NT2/D1 (cell line): ENCODE results near the gene FHL3.
"Not testable (repeated sequence)": the region's sequence is repeated elsewhere in the genome, so short reads cannot be mapped to it uniquely, and the experiment has no call there.

Experiments used
- SUZ12 ChIP-seq: IDR thresholded peaks from 2 replicates; pipeline ENCODE4 v1.6.1; 2011; ENCODE audit not compliant: insufficient read length, insufficient read depth; ENCODE audit errors: extremely low read depth
- YY1 ChIP-seq: IDR thresholded peaks from 2 replicates; pipeline ENCODE4 v1.6.1; 2011; ENCODE audit not compliant: insufficient read length, insufficient read depth
- ZNF274 ChIP-seq: IDR thresholded peaks from 2 replicates; pipeline ENCODE4 v1.6.1; 2011; ENCODE audit warnings: mild to moderate bottlenecking, low read depth, low read length

DNA sequence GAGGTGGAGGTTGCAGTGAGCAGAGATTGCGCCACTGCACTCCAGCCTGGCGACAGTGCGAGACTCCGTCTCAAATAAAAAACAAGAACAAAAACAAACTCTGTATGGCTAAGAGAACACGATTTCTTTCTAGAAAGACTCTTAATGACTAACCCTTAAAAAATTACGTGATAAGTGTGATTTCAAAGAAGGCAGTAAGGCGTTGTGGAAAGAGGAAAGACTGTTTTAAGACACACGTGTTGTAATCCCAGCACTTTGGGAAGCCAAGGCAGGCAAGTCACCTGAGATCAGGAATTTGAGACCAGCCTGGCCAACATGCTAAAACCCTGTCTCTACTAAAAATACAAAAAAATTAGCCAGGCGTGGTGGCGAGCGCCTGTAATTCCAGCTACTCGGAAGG lies 41.2 kb downstream of the FHL3 start:
- TF ChIP-seq YY1, ZNF274, SUZ12: not testable (repeated sequence)
